GM18873 (cell line): ENCODE measurements around the gene GIT1.

Experiments used
- ATAC-seq: cut with Tn5 transposase; IDR thresholded peaks from one replicate; pipeline ENCODE4 v1.9.1; 2021; ENCODE audit warnings: mild to moderate bottlenecking, moderate library complexity, moderate number of reproducible peaks; ENCODE audit not compliant: unreplicated experiment, low FRiP score

GIT1 gene

DNA sequence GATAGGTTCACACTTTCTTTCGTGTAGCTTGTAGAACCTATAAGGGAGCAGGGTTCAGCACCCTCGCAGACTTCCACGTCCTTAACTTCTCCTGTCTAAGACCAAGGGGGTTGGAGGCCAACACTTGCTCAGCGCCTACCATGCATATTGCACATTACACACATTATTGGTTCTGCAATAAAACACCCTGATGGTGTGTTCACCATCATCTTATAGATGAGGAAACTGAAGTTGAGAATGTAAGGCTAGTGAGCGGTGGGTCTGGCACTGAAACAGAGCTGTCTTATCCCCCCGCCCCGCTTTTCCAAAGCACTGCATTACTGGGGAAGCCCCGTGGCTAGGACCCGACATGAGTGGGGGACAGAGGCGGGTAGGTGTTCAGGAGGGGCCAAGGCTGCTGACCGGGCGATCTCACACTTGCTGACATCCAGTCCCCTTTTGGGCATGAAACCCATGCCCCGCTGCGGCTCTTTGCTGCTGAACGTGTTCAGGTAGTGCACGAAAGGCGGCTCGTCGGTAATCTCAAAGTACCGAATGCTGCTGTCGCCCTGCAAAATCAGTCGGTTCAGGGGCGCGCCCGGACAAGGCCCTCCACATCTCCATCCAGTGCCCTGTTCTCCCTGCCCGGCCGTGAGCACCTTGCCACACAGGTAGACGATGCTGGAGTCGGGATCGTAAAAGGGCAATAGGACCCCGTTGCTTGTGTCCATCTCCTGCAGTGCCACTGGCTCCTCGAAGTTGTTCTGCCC is 27.0 kb upstream of the GIT1 start:
- no peak for ATAC-seq

DNA sequence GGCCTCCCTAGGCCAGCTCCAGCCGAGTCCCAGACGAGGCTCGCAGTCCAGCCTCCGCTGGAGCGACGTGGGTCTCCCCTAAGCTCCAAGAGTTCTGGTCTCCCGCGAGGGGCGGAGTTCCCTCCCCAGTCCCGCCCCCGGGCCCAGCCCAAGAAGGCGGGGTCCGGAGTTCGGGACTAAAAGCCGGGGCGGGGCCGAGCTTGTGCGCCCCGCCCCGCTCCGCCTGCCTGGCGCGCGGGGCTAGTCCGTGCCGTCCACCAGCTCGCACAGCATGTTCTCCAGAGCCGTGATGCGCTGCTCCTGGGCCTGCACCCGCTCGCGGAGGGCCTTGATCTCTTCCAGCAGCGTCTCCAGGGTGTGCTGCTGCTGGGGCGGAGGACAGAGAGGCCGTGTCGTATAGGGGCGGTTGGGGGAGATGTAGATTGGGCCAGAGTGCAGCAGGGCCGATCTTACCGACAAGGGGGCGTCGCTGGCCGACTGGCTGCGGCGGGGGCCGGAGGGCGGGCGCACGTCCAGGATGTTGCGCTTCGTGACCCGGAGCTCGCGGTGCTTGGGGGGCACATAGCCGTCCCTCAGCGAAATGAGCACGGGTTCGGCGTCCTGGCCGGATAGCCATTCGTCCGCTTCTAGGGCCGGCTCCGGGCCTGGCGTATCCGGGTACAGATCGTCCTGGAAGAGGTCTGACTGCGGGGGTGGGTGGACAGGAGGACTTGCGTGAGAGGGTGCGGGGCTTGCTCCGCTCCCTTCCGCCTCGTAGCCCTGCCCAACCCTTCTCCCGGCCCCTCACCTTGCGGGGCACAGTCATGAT is 26.2 kb upstream of the GIT1 start:
- no peak for ATAC-seq

DNA sequence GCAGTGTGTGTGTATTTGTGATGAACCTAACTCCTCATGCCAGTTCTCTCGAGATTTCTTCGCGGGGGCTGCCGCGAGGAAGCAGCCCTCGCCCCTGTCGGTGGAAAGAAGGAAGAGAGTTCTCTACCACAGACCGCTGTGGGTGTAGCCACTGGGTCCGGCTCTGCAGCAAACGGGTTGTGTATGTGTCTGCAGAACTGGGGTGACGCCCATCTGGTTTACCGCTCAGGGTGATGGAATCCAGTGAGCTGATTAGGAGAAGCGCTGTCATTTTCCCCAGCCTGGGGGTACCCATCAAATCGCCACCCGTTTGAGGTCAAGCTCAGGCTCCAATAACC is 25.6 kb upstream of the GIT1 start:
- no peak for ATAC-seq

DNA sequence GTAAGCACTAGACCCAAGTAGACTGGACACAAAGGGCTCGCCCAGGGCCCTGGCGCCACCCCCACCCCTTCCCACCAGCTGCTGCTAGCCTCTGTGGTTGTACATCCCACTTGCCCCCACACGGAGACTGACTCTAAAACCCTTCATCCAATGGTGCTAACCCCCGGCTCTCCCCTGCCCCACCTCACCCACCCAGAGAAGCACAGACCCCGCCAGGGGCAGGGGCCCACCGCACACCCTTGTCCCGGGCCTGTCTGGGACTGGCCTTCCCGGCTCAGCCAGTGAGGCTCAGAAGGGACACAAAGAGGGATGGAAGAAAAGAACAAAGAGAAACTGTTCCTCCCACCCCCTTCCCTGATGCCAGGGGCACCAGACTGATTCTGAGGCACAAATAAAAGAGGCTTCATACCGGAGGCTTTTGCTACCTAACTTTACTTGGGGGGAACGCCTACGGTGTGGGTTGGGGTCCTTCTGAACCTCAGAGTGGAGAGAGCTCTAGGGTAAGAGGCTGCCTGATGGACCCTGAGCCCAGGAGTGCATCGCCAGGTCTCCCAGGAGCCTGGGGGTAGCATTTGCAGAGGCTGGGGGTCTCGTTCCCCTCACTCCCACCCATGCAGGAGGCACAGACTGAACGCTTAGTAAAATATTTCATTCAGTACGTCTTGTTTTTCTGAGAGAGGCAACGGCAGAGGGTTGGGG is 25.1 kb upstream of the GIT1 start:
- no peak for ATAC-seq

DNA sequence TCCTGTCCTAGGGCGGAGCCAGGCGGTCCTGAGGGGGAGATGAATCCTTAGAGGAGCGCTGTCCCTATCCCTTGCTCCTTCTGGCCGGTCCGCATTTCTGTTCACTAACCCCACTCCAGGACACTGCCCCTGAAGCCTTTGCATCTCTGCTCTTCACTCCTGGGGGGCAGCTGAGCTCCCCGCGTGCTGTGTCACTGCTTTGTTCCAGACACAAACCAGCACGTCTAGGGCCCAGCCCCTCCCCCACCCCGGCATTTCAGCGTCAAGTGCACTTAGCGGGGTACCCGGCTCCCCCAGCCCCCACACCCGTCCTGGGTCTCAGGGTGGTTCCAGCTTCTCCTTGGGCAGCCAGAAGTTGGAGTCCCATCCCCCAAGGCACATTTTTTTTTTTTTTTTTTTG is 24.4 kb upstream of the GIT1 start:
- ATAC-seq = no peak

DNA sequence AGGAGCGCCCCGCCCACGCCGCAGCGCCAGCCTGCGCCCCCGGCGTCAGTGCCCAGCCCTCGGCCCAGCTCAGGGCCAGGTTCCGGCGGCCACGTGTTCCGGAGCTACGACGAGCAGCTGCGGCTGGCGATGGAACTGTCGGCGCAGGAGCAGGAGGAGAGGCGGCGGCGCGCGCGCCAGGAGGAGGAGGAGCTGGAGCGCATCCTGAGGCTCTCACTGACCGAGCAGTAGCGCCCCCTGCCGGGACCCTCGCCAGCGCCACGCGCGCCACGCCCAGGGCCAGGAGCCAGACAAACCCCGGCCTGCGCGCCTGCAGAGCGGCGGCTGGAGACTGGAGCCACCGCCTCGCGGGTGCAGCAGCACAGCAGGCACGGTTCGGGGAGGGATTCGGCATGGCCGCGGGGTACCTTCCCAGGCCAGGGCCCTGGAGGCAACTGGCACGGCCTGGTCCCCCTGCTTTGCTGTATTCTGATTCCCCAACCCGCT is 23.9 kb upstream of the GIT1 start:
- ATAC-seq = no peak

DNA sequence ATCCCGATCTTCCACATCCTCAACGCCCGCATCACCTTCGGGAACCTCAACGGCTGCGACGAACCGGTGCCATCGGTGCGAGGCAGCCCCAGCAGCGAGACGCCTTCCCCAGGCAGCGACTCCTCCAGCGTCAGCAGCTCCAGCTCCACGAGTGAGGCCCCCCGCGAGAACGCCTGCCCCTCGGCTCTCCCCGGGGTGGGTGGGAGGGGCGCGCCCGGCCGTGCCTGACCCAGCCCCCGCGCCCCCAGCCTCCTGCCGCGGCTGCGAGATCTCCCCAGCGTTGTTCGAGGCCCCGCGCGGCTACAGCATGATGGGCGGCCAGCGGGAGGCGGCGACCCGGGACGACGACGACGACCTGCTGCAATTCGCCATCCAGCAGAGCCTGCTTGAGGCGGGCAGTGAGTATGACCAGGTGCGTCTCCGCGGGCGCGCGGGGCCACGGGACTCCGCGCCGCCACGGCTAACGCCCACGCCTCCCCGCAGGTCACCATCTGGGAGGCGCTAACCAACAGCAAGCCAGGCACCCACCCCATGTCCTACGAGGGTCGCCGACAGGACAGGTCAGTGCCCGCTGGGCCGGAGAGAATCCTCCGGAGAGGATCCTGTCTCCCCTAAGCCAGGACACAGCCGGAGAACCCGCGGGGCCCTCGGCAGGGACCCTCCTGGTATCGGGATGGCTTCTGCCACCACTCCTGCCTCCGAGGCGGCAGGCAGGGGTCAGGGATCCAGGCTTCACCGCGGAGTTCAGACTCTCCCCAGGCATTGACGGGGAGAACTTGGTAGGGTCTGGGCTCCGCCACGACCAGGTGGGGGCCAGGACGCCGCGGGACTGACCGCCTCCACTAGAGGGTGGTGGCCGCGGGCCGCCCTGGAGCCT is 23.2 kb upstream of the GIT1 start:
- no peak for ATAC-seq

DNA sequence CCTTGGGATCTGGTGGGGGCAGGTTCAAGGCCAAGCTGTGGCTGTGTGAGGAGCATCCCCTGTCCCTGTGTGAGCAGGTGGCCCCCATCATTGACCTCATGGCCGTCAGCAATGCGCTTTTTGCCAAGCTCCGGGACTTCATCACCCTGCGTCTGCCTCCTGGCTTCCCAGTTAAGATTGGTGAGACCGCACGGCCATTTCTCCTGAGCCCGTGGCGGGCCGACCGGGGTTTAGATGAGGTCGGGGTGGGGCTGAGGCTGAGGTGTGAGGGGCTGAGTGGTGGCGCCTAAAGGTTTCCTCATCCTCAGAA is 22.6 kb upstream of the GIT1 start:
- ATAC-seq = no peak

DNA sequence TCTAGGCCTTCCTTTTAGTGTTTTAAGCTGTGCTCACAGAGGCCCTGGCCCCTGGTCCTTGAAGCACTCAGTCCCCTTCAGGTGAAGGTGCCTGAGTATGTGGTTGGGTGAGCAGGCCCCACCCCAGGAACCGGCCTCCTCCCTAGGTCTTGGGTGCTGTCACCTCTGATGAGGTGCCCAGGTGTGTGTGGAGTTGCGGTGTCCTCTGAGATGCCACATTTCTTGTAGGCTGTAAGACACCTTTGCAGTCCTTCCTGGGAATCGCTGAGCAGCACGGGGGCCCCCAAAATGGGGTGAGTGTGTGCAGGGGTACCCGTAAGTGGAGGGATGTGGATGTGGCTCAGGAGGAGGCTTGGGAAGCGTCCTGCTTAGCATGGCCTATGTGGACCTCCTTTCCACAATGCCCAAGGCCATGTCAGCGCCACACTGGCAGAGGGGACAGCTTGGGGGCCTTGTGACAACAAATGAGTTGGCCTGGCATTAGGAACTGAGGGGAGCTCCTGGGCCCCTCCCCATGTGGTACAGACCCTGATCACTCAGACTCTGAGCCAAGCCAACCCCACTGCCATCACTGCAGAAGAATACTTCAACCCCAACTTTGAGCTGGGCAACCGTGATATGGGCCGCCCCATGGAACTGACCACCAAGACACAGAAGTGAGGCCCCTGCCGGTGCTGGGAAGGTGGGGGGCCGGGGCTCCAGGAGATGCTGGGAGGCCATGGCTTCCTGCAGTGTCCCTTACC is 22.1 kb upstream of the GIT1 start:
- no peak for ATAC-seq

DNA sequence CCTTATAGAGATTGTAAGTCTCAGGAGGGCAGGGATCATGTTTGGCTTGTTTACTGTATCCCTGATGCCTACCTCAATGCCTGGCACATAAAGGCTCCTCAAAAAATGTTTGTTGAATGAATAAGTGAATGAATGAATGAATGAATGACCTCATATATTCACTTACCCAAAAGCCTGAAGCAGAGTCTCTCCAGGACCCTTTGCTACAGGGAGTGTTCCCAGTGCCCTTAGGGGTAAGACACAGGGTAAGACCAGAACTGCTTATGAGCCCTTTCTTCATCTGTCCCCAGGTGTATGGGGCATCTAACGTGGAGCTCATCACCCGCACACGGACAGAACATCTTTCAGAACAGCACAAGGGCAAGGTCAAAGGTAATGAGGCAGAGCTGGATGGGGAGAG is 20.9 kb upstream of the GIT1 start:
- ATAC-seq = no peak

DNA sequence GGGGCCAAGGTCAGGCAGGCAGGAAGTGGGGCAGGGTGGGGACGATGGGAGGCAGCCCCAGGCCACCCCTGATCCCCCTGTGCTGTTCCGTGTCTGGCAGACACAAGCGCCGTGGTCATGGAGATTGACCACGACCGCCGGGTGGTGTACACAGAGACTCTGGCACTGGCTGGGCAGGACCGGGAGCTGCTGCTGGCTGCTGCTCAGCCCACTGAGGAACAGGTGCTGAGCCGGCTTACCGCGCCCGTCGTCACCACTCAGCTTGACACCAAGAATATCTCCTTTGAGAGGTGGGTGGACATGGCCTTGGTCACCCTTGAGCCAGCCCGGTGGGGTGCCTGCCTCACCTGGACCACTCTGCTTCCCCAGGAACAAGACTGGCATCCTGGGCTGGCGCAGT is 19.5 kb upstream of the GIT1 start:
- ATAC-seq = no peak

DNA sequence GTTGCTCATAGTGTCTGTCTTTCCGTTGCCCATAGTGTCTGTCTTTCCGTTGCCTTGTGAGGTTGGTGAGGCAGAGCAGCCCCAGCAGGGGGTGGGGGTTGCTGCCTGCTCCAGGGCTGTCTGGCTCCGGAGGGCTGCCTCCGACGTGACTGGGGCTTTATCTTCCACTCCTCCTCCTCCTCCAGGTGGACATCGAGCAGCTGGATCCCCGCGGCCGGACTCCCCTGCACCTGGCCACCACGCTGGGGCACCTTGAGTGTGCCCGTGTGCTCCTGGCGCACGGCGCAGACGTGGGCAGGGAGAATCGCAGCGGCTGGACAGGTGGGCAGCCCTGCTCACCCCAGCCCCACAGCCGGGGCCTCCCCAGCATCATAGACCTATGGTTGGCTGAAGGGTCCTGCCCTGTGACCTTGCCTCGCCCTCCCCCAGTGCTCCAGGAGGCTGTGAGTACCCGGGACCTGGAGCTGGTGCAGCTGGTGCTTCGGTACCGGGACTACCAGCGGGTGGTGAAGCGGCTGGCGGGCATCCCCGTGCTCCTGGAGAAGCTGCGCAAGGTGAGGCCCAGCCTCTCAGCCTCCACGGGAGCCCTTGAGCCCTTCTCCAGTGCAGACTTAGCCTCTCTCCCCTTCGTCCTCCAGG is 18.2 kb upstream of the GIT1 start:
- no peak for ATAC-seq

DNA sequence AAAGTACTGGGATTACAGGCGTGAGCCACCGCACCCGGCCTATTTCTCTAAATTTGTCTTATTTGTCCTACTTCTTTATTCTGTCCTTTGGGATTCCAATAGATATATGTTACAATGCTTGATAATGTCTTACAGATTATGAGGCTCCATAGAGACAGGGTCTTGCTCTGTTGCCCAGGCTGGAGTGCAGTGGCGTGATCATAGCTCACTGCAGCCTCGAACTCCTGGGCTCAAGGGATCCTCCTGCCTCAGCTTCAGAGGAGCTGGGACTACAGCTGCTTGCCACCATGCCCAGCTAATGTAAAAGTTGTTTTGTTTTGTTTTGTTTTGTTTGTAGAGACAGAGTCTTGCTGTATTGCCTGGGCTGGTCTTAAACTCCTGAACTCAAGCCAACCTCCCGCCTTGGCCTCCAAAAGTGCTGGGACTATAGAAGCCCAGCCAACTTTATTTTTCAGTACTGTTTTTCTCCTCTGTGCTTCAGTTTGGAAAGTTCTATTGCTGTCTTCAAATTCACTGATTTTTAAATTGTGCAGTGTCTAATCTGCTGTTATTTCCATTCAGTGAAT is 13.7 kb upstream of the GIT1 start:
- ATAC-seq = no peak

DNA sequence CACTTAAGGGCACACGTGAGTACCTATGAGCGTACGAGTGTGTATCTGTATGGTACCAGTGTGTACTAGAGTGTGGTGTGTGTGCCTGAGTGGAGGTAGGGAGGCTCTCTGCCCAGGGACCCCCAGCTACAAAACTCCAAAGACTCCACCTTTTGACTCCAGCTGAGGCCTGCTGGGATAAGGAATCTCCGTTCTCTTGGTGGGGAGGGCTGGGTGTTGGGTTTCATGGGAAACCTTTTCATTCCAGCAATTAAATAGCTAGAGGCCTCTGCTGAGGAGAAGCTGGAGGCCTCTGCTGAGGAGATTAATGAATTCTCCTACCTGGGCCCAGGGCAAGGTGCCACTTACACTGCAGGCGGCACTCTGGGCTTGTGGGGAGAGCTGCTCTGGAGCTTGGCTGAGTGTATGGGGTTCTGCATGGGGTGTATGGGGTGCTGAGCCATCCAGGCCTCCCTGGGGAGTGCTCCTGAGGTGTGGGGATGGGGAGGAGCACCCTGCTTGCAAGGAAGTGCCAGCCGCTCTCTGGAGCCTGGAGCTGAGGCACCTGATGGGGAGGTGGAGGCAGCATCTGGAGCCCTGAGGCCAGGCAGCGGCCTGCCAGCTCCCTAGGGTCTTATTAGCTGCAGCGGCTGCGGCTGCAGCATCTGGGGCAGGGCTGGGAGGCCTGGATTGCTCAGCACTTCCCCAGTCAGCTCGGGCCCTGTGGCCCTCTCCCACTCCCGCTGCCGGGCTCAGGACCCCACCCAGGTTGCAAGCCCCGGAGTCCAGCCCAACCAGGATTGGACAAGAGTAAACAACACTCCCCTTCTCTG is 8.1 kb upstream of the GIT1 start:
- no peak for ATAC-seq

DNA sequence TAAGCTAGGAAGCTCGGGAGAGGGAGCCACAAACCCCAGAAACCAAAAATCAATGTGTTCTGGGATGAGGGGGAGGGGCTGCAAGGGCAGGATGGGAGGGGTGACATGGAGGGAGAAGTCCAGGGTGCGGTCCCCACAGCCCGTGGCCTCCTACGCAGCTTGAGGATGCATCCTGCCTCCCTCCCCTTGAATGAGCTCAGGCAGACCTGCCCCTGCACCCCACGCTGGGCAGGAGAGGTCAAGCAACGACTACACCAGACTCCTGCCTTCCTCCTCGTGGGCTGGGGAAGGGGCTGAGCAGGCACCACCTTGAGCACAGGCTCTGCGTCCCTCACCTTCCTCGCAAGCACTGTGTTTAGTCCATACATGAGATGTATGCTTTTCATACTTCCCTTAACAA is 7.4 kb upstream of the GIT1 start:
- no peak for ATAC-seq

DNA sequence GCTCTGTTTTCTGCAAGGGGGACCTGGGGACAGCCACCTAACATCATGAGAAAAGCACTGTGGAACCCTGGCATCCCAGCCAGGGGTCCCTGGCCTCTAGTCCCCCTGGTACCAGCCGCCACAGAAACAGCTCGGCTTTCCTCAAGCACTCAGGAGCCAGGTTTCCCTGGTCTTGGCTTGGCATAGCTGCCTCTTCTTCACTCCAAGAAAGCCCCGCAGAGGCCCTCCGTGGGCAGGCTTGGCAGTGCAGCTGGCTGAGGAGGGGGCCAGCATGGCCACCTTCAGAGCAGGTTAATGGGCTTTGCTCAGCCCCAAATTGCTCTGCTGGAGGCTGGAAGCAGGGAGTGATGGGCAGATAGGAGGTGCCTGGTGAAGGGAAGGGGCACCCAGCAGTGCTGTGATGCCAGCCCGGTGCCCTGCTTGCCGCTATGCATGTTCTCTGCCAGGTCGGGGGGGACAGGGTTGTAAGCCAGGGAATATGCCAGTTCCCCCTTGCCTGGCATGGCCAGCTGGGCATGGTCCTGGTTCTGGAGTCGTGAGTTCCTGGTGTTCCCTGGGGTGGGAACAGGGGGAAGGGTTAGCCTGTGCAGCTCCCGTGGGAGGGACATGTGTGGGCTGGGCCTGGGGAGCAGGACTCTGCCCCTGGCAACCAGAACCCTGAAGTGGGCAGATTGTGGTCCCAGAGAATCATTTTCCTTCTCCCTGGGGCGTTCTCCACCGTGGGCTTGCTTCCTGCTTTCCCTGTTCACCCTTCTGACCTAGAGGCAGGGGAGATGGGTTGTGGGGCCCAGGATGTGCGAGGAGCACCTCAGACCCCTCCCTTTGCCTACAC is 6.7 kb upstream of the GIT1 start:
- ATAC-seq = no peak

DNA sequence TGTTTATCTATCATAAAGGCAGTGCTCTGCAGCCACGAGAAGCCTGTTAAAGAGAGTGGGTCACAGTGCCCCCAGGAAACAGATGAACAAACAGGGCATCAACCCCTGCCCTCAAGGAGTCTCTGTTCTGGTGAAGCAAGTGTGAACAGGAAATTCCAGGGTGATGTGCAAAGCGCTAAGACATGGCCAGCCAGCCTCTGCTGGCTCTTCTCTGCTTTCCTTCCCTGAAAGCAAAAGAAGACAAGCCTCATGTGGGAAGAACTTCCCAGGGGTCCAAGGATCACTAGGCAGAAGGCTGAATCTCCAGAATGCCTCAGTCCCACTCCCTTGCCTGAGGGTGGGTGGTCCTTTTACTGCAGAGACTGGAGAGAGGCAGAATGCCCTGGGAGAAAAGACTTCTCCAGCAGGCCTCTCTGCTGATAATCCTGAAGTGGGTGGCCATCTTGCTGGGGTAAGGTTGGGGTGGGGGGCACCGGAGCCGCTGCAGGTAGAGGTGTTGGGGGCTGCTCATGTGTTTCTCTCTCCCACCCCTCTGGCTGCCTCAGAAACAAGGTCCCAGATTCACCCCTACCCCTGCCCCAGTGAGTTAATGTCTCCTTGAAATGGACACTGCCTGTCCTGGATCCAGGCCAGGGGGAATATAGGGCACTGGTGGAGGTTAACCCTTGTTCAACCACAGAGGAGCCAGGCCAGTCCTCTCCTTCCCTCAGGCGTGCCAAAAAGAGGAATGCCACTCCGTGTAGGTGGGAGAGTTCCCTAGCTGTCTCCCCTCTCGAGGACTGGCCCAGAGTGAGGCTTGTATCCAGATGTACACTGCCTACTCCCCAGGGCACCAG is 5.9 kb upstream of the GIT1 start:
- ATAC-seq = no peak
